ENCODE results near the gene FRAT2. TPM values are rescaled to one million over a fixed set of nuclear protein-coding genes. Genes with fewer than 3 reads are reported as not detected.

Gene FRAT2
- total and polyA plus RNA-seq, 2 of the 13 experiments (the other 11 are each of a cell fraction or from before 2014, with no cell fraction given): 7.2 to 14.1 TPM

DNA sequence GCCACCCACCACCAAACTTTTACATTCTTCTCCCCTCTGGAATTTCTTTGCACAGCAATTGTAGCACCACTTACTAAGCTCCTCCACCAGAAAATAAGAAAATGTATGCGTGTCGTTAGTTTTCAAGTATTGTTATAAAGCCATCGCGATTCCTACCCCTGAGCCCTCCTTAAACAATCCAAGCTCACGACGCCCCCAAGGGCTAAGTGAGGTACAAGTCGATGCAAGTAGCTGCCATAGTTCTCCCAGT, 1.3 kb downstream of the FRAT2 start (continued):
- TF ChIP-seq, protein P1, sequence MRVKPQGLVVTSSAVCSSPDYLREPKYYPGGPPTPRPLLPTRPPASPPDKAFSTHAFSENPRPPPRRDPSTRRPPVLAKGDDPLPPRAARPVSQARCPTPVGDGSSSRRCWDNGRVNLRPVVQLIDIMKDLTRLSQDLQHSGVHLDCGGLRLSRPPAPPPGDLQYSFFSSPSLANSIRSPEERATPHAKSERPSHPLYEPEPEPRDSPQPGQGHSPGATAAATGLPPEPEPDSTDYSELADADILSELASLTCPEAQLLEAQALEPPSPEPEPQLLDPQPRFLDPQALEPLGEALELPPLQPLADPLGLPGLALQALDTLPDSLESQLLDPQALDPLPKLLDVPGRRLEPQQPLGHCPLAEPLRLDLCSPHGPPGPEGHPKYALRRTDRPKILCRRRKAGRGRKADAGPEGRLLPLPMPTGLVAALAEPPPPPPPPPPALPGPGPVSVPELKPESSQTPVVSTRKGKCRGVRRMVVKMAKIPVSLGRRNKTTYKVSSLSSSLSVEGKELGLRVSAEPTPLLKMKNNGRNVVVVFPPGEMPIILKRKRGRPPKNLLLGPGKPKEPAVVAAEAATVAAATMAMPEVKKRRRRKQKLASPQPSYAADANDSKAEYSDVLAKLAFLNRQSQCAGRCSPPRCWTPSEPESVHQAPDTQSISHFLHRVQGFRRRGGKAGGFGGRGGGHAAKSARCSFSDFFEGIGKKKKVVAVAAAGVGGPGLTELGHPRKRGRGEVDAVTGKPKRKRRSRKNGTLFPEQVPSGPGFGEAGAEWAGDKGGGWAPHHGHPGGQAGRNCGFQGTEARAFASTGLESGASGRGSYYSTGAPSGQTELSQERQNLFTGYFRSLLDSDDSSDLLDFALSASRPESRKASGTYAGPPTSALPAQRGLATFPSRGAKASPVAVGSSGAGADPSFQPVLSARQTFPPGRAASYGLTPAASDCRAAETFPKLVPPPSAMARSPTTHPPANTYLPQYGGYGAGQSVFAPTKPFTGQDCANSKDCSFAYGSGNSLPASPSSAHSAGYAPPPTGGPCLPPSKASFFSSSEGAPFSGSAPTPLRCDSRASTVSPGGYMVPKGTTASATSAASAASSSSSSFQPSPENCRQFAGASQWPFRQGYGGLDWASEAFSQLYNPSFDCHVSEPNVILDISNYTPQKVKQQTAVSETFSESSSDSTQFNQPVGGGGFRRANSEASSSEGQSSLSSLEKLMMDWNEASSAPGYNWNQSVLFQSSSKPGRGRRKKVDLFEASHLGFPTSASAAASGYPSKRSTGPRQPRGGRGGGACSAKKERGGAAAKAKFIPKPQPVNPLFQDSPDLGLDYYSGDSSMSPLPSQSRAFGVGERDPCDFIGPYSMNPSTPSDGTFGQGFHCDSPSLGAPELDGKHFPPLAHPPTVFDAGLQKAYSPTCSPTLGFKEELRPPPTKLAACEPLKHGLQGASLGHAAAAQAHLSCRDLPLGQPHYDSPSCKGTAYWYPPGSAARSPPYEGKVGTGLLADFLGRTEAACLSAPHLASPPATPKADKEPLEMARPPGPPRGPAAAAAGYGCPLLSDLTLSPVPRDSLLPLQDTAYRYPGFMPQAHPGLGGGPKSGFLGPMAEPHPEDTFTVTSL (CRISPR knock-in tag; IDR thresholded peaks at IDR 0.05; ENCODE audit: borderline replicate concordance): no peak
- no peak for TF ChIP-seq PHF8 (CRISPR knock-in tag; IDR thresholded peaks at IDR 0.05)
- 0 out of 2 replicates have a peak, but pooled peaks have one; percentile 2 for TF ChIP-seq TFDP2 (CRISPR knock-in tag; IDR thresholded peaks at IDR 0.05)
- no peak for TF ChIP-seq CBFB (CRISPR knock-in tag; IDR thresholded peaks at IDR 0.05)
- TF ChIP-seq ZBTB34 (CRISPR knock-in tag; IDR thresholded peaks at IDR 0.05): no peak
- TF ChIP-seq ZFP91 (CRISPR knock-in tag; IDR thresholded peaks at IDR 0.05; ENCODE audit: borderline replicate concordance): 0 out of 2 replicates have a peak, but pooled peaks have one; percentile 26
- 0 out of 2 replicates have a peak, but pooled peaks have one; percentile 51 for TF ChIP-seq ZNF501 (CRISPR knock-in tag; IDR thresholded peaks at IDR 0.05)
- TF ChIP-seq, protein P2, sequence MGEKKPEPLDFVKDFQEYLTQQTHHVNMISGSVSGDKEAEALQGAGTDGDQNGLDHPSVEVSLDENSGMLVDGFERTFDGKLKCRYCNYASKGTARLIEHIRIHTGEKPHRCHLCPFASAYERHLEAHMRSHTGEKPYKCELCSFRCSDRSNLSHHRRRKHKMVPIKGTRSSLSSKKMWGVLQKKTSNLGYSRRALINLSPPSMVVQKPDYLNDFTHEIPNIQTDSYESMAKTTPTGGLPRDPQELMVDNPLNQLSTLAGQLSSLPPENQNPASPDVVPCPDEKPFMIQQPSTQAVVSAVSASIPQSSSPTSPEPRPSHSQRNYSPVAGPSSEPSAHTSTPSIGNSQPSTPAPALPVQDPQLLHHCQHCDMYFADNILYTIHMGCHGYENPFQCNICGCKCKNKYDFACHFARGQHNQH (CRISPR knock-in tag; IDR thresholded peaks at IDR 0.05): 0 out of 2 replicates have a peak, but pooled peaks have one; percentile 24
- TF ChIP-seq, protein P3, sequence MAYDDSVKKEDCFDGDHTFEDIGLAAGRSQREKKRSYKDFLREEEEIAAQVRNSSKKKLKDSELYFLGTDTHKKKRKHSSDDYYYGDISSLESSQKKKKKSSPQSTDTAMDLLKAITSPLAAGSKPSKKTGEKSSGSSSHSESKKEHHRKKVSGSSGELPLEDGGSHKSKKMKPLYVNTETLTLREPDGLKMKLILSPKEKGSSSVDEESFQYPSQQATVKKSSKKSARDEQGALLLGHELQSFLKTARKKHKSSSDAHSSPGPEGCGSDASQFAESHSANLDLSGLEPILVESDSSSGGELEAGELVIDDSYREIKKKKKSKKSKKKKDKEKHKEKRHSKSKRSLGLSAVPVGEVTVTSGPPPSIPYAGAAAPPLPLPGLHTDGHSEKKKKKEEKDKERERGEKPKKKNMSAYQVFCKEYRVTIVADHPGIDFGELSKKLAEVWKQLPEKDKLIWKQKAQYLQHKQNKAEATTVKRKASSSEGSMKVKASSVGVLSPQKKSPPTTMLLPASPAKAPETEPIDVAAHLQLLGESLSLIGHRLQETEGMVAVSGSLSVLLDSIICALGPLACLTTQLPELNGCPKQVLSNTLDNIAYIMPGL (CRISPR knock-in tag; IDR thresholded peaks at IDR 0.05; ENCODE audit: borderline replicate concordance in 1 of 2, low read depth in 1 of 2): peak in 1 of 2 experiments; percentile 6; a peak in 1 of 4 replicates
- TF ChIP-seq, protein P4, sequence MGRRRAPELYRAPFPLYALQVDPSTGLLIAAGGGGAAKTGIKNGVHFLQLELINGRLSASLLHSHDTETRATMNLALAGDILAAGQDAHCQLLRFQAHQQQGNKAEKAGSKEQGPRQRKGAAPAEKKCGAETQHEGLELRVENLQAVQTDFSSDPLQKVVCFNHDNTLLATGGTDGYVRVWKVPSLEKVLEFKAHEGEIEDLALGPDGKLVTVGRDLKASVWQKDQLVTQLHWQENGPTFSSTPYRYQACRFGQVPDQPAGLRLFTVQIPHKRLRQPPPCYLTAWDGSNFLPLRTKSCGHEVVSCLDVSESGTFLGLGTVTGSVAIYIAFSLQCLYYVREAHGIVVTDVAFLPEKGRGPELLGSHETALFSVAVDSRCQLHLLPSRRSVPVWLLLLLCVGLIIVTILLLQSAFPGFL (CRISPR knock-in tag; IDR thresholded peaks at IDR 0.05): no peak
- TF ChIP-seq TEAD3 (CRISPR knock-in tag; optimal IDR thresholded peaks at IDR 0.05; ENCODE audit: borderline replicate concordance): peak; percentile 5
- no peak for TF ChIP-seq ZNF543 (CRISPR knock-in tag; IDR thresholded peaks at IDR 0.05)
- no peak for TF ChIP-seq ZNF782 (CRISPR knock-in tag; IDR thresholded peaks at IDR 0.05; ENCODE audit: borderline replicate concordance)
- peak; percentile 14; the same call in 1 of the 2 replicates for TF ChIP-seq KMT2B (CRISPR knock-in tag; IDR thresholded peaks at IDR 0.05)
- TF ChIP-seq NR3C1 (CRISPR knock-in tag; IDR thresholded peaks at IDR 0.05): no peak
